GM18505 (cell line): Measurements from ENCODE around the gene QSOX2.
"Not testable (repeated sequence)": the region's sequence is repeated elsewhere in the genome, so short reads cannot be mapped to it uniquely, and the experiment has no call there.

Experiments
- ATAC-seq: cut with Tn5 transposase; IDR thresholded peaks from one replicate; pipeline ENCODE4 v1.9.1; 2021; ENCODE audit not compliant: unreplicated experiment
- POLR2A ChIP-seq: IDR thresholded peaks from 4 replicates; pipeline ENCODE4 v1.6.1; 2011; ENCODE audit warnings: borderline replicate concordance; ENCODE audit not compliant: insufficient read depth, insufficient read length; ENCODE audit errors: extremely low read depth

Gene QSOX2

GRCh38 chr9:136247947-136248637 lies 2.5 kb upstream of the QSOX2 start:
- ATAC-seq, result no peak
- no peak for TF ChIP-seq POLR2A

- no peak for ATAC-seq
- no peak for TF ChIP-seq POLR2A
Observed at GRCh38 chr9:136247551-136247916, 1.9 kb upstream of the QSOX2 start.

- no peak for ATAC-seq
- TF ChIP-seq POLR2A, result no peak
Observed at GRCh38 chr9:136246849-136247550, 1.4 kb upstream of the QSOX2 start.

GRCh38 chr9:136244969-136245218 lies 718 bp downstream of the QSOX2 start:
- TF ChIP-seq POLR2A, result no peak
- no peak for ATAC-seq

GRCh38 chr9:136244122-136244968 lies 1.3 kb downstream of the QSOX2 start:
- no peak for ATAC-seq
- TF ChIP-seq POLR2A, result no peak

- ATAC-seq, result no peak
- no peak for TF ChIP-seq POLR2A
Observed at GRCh38 chr9:136243631-136244030, 2.0 kb downstream of the QSOX2 start.

- no peak for TF ChIP-seq POLR2A
- ATAC-seq, result no peak
Observed at GRCh38 chr9:136242918-136243525, 2.6 kb downstream of the QSOX2 start.

GRCh38 chr9:136242248-136242647 lies 3.4 kb downstream of the QSOX2 start:
- ATAC-seq, result no peak
- TF ChIP-seq POLR2A, result no peak

GRCh38 chr9:136241542-136241941 lies 4.1 kb downstream of the QSOX2 start:
- no peak for TF ChIP-seq POLR2A
- no peak for ATAC-seq

GRCh38 chr9:136240941-136241340 lies 4.7 kb downstream of the QSOX2 start:
- ATAC-seq, result no peak
- TF ChIP-seq POLR2A, result no peak

GRCh38 chr9:136239983-136240330 lies 5.7 kb downstream of the QSOX2 start:
- no peak for TF ChIP-seq POLR2A
- ATAC-seq, result no peak

- TF ChIP-seq POLR2A, result no peak
- ATAC-seq, result no peak
Observed at GRCh38 chr9:136239135-136239982, 6.3 kb downstream of the QSOX2 start.

- no peak for ATAC-seq
- no peak for TF ChIP-seq POLR2A
Observed at GRCh38 chr9:136238342-136238732, 7.3 kb downstream of the QSOX2 start.

- no peak for TF ChIP-seq POLR2A
- ATAC-seq, result no peak
Observed at GRCh38 chr9:136237486-136238341, 7.9 kb downstream of the QSOX2 start.

- ATAC-seq, result not testable (repeated sequence)
Observed at GRCh38 chr9:136236471-136237410, 8.9 kb downstream of the QSOX2 start.
